Osteoblast (primary cell): ENCODE results near the gene TSPO. TPM values are rescaled to one million over a fixed set of nuclear protein-coding genes. Genes with fewer than 3 reads are reported as not detected.

Experiments used
- DNase-seq: peaks from one replicate; pipeline ENCODE4 v3.0.0; 2011; ENCODE audit warnings: low spot score, mixed read lengths; ENCODE audit not compliant: insufficient read length; ENCODE audit errors: missing footprints
- H2AFZ ChIP-seq: 2 replicates; pipeline ENCODE4 v1.6.0; 2011; ENCODE audit warnings: mild to moderate bottlenecking, low read length
- H3K27ac ChIP-seq: 2 replicates; pipeline ENCODE4 v1.5.1; 2011; ENCODE audit warnings: mild to moderate bottlenecking, low read depth, low read length, moderate library complexity
- H3K27me3 ChIP-seq: 2 replicates; pipeline ENCODE4 v1.6.0; 2012; ENCODE audit warnings: mild to moderate bottlenecking, control low read depth, inconsistent platforms, low read length, moderate library complexity; ENCODE audit not compliant: insufficient read depth
- H3K36me3 ChIP-seq: 2 replicates; pipeline ENCODE4 v1.5.1; 2011; ENCODE audit warnings: mild to moderate bottlenecking, low read length, control low read depth, moderate library complexity; ENCODE audit not compliant: insufficient read depth
- H3K4me1 ChIP-seq: 2 replicates; pipeline ENCODE4 v1.5.1; 2011; ENCODE audit warnings: mild to moderate bottlenecking, low read length, control low read depth, moderate library complexity; ENCODE audit not compliant: insufficient read depth
- H3K4me2 ChIP-seq: 2 replicates; pipeline ENCODE4 v1.6.0; 2011; ENCODE audit warnings: mild to moderate bottlenecking, low read length; ENCODE audit not compliant: insufficient read depth
- H3K4me3 ChIP-seq: fragments of 200-600 bp; sonication (generic); 3 replicates; pipeline ENCODE4 v1.5.1; 2012; ENCODE audit warnings: mild to moderate bottlenecking, low read length, inconsistent platforms; ENCODE audit not compliant: insufficient read depth
- H3K79me2 ChIP-seq: 2 replicates; pipeline ENCODE4 v1.6.0; 2012; ENCODE audit warnings: mild to moderate bottlenecking, low read length, control low read depth, inconsistent platforms; ENCODE audit not compliant: insufficient read depth
- H3K9me3 ChIP-seq: 2 replicates; pipeline ENCODE4 v1.5.1; 2011; ENCODE audit warnings: low read depth, low read length, control low read depth
- H4K20me1 ChIP-seq: 2 replicates; pipeline ENCODE4 v1.6.0; 2012; ENCODE audit warnings: mild to moderate bottlenecking, low read length, control low read depth; ENCODE audit not compliant: insufficient read depth
- total RNA-seq: library from RNA; depleted of rRNA; stranded (reverse); fragments of >200 nt; gene quantifications from 2 replicates; pipeline ENCODE4 v1.2.3, GENCODE V29; 2012
- TF ChIP-seq, protein P1 (sequence below): IDR thresholded peaks from 2 replicates; pipeline ENCODE4 v1.5.1; 2011; ENCODE audit warnings: mild to moderate bottlenecking, low read depth, low read length, moderate library complexity; ENCODE audit errors: extremely low read depth

The TSPO gene
- total RNA-seq, 1 donor: 297 TPM

DNA sequence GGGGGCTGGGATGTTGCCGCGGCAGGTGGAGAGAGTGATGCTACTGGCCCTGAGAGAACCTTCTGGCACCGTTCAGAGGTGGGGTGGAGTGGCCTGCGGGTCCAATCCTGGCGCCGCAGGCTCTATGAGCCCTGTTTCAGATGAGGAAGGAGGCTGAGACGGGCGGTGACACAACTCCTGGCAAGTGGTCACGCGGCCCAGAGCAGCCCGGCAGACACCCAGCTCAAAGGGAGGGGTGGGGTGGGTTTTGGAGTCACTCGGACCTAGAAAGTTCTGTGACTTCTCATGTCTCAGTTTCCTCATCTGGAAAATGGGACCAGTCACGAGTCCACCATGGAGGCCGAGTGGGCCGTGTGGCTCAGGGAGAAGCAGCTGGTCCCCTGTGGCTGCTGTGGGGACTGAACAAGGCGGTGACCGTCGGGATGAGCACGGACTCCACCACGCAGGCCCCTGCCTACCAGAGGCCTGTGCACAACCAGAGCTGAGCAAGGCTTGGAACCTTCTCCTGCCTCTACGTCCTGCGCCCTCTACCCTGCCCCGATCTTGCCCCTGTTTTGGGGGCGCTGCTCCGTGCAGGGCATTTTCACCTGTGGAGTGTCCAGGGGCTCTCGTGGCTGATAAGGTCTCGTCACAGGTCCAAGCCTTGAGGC, 3.7 kb downstream of the TSPO start:
- TF ChIP-seq, protein P1, sequence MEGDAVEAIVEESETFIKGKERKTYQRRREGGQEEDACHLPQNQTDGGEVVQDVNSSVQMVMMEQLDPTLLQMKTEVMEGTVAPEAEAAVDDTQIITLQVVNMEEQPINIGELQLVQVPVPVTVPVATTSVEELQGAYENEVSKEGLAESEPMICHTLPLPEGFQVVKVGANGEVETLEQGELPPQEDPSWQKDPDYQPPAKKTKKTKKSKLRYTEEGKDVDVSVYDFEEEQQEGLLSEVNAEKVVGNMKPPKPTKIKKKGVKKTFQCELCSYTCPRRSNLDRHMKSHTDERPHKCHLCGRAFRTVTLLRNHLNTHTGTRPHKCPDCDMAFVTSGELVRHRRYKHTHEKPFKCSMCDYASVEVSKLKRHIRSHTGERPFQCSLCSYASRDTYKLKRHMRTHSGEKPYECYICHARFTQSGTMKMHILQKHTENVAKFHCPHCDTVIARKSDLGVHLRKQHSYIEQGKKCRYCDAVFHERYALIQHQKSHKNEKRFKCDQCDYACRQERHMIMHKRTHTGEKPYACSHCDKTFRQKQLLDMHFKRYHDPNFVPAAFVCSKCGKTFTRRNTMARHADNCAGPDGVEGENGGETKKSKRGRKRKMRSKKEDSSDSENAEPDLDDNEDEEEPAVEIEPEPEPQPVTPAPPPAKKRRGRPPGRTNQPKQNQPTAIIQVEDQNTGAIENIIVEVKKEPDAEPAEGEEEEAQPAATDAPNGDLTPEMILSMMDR: no peak
- peaks cover 2% of the 10 kb centered on the region for H3K36me3 ChIP-seq
- H3K79me2 ChIP-seq: peaks cover 84% of the 10 kb centered on the region
- no peak overlapping the region for H2AFZ ChIP-seq
- peaks cover 47% of the 10 kb centered on the region for H4K20me1 ChIP-seq
- no peaks in the 10 kb centered on the region for H3K9me3 ChIP-seq
- DNase-seq: peak; percentile 68
- H3K4me1 ChIP-seq: peaks cover 9% of the 10 kb centered on the region
- no peak overlapping the region for H3K4me3 ChIP-seq
- H3K27ac ChIP-seq: peak overlapping the region; percentile 33
- H3K4me2 ChIP-seq: no peak overlapping the region
- no peaks in the 10 kb centered on the region for H3K27me3 ChIP-seq

GRCh38 chr22:43155789-43156188, 4.4 kb downstream of the TSPO start:
- Histone ChIP-seq H3K4me2 (no peak overlapping the region), H3K4me1 (peaks cover 9% of the 10 kb centered on the region), H3K27me3 (no peaks in the 10 kb centered on the region), H3K36me3 (peaks cover 10% of the 10 kb centered on the region), H3K9me3 (no peaks in the 10 kb centered on the region), H4K20me1 (peaks cover 49% of the 10 kb centered on the region), H3K27ac (no peak overlapping the region), H3K79me2 (peaks cover 91% of the 10 kb centered on the region), H2AFZ (no peak overlapping the region), H3K4me3 (no peak overlapping the region)
- TF ChIP-seq, protein P1: no peak
- peak; percentile 65 for DNase-seq

DNA sequence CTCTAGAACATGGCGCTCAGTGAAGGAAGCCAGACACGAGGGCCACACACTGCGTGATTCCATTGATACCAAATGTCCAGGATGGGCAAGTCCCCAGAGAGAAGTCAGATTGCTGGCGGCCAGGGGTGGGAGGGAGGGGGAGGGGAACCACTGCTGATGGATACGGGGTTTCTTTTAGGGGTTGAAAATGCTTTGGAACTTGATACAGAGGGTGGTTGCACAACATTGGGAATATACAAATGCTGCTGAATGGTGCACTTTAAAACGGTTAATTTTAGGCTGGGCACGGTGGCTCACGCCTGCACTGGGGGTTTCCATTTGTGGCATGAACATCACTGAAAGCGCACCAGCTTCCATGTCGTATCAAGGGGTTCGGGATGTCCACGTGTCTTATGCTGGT, 5.1 kb downstream of the TSPO start:
- H3K36me3 ChIP-seq: peaks cover 12% of the 10 kb centered on the region
- no peak overlapping the region for H3K4me3 ChIP-seq
- TF ChIP-seq, protein P1: no peak
- no peak overlapping the region for H3K4me2 ChIP-seq
- H2AFZ ChIP-seq: no peak overlapping the region
- peak; percentile 23 for DNase-seq
- peaks cover 53% of the 10 kb centered on the region for H4K20me1 ChIP-seq
- peaks cover 9% of the 10 kb centered on the region for H3K4me1 ChIP-seq
- no peak overlapping the region for H3K27ac ChIP-seq
- H3K27me3 ChIP-seq: no peaks in the 10 kb centered on the region
- H3K9me3 ChIP-seq: no peaks in the 10 kb centered on the region
- peaks cover 87% of the 10 kb centered on the region for H3K79me2 ChIP-seq

- no peak overlapping the region for H3K4me3 ChIP-seq
- peaks cover 9% of the 10 kb centered on the region for H3K4me1 ChIP-seq
- peak; percentile 81 for DNase-seq
- H3K79me2 ChIP-seq: peaks cover 71% of the 10 kb centered on the region
- H3K27me3 ChIP-seq: no peaks in the 10 kb centered on the region
- H4K20me1 ChIP-seq: peaks cover 57% of the 10 kb centered on the region
- peaks cover 18% of the 10 kb centered on the region for H3K36me3 ChIP-seq
- no peak overlapping the region for H3K4me2 ChIP-seq
- H3K9me3 ChIP-seq: no peaks in the 10 kb centered on the region
- no peak overlapping the region for H3K27ac ChIP-seq
- H2AFZ ChIP-seq: no peak overlapping the region
- TF ChIP-seq, protein P1: no peak
These were observed 6.7 kb downstream of the TSPO start for GRCh38 chr22:43157874-43158546.
